HepG2 (cell line): ENCODE results near the gene CD80. TPM values are rescaled to one million over a fixed set of nuclear protein-coding genes. Genes with fewer than 3 reads are reported as not detected.

ENCODE experiments used
- DPF2 ChIP-seq: sonication (generic); formaldehyde crosslinking; IDR thresholded peaks from 2 replicates; pipeline ENCODE4 v1.4.0; 2020; ENCODE audit warnings: mild to moderate bottlenecking, low read depth, missing genetic modification reagents, borderline replicate concordance
- EED ChIP-seq: sonication (generic); formaldehyde crosslinking; IDR thresholded peaks from 2 replicates; pipeline ENCODE4 v1.5.0; 2020; ENCODE audit warnings: mild to moderate bottlenecking, missing genetic modification reagents
- GATAD1 ChIP-seq: IDR thresholded peaks from 2 replicates; pipeline ENCODE4 v1.6.1; 2016; ENCODE audit warnings: missing genetic modification reagents, missing compliant biosample characterization
- HNRNPH1 ChIP-seq: fragments of 200-400 bp; formaldehyde crosslinking; optimal IDR thresholded peaks from 2 replicates; pipeline ENCODE3; 2017; ENCODE audit warnings: mild to moderate bottlenecking, low read depth, low read length
- HNRNPLL ChIP-seq: fragments of 200-400 bp; formaldehyde crosslinking; IDR thresholded peaks from 2 replicates; pipeline ENCODE4 v1.6.1; 2017; ENCODE audit warnings: mild to moderate bottlenecking, low read depth, low read length; ENCODE audit not compliant: poor library complexity, severe bottlenecking
- JARID2 ChIP-seq: sonication (generic); formaldehyde crosslinking; IDR thresholded peaks from 2 replicates; pipeline ENCODE4 v1.8.1; 2023; ENCODE audit warnings: missing genetic modification reagents, inconsistent platforms; ENCODE audit not compliant: insufficient replicate concordance
- KLF15 ChIP-seq: sonication (generic); formaldehyde crosslinking; IDR thresholded peaks from 2 replicates; pipeline ENCODE4 v1.8.1; 2023; ENCODE audit warnings: borderline replicate concordance, mild to moderate bottlenecking, inconsistent platforms, missing genetic modification reagents, mixed read lengths
- NFATC3 ChIP-seq: sonication (generic); formaldehyde crosslinking; IDR thresholded peaks from 2 replicates; pipeline ENCODE4 v1.5.1; 2020; ENCODE audit warnings: mild to moderate bottlenecking, missing genetic modification reagents
- SIX4 ChIP-seq: sonication (generic); formaldehyde crosslinking; IDR thresholded peaks from 2 replicates; pipeline ENCODE4 v1.4.0; 2020; ENCODE audit warnings: missing genetic modification reagents
- YY1 ChIP-seq: IDR thresholded peaks from 2 replicates; pipeline ENCODE4 v1.6.1; 2011; ENCODE audit warnings: low read length, low read depth, moderate library complexity, mild to moderate bottlenecking; ENCODE audit not compliant: insufficient read depth, insufficient replicate concordance
- ZBTB1 ChIP-seq: sonication (generic); formaldehyde crosslinking; IDR thresholded peaks from 2 replicates; pipeline ENCODE4 v1.4.0; 2020; ENCODE audit warnings: missing genetic modification reagents, borderline replicate concordance
- ZBTB20 ChIP-seq: sonication (generic); formaldehyde crosslinking; IDR thresholded peaks from 2 replicates; pipeline ENCODE4 v1.8.1; 2023; ENCODE audit warnings: missing genetic modification reagents, low read depth, mild to moderate bottlenecking, borderline replicate concordance
- ZEB1 ChIP-seq: IDR thresholded peaks from 2 replicates; pipeline ENCODE4 v1.6.1; 2012; ENCODE audit warnings: mild to moderate bottlenecking, low read depth, inconsistent platforms; ENCODE audit not compliant: insufficient replicate concordance
- ZKSCAN5 ChIP-seq: sonication (generic); formaldehyde crosslinking; IDR thresholded peaks from 2 replicates; pipeline ENCODE4 v1.5.1; 2020; ENCODE audit warnings: mild to moderate bottlenecking, missing genetic modification reagents
- ZNF350 ChIP-seq: sonication (generic); formaldehyde crosslinking; IDR thresholded peaks from 2 replicates; pipeline ENCODE4 v1.4.0; 2020; ENCODE audit warnings: mild to moderate bottlenecking, low read depth, missing genetic modification reagents, borderline replicate concordance
- ZNF552 ChIP-seq: sonication (generic); formaldehyde crosslinking; IDR thresholded peaks from 2 replicates; pipeline ENCODE4 v1.9.0; 2022; ENCODE audit warnings: missing genetic modification reagents, mild to moderate bottlenecking, borderline replicate concordance
- ZNF605 ChIP-seq: sonication (generic); formaldehyde crosslinking; IDR thresholded peaks from 2 replicates; pipeline ENCODE4 v1.8.0; 2022; ENCODE audit warnings: mild to moderate bottlenecking, missing genetic modification reagents
- ZNF816 ChIP-seq: sonication (generic); formaldehyde crosslinking; IDR thresholded peaks from 2 replicates; pipeline ENCODE4 v1.8.0; 2022; ENCODE audit warnings: missing genetic modification reagents, mild to moderate bottlenecking, borderline replicate concordance
- ZSCAN31 ChIP-seq: sonication (generic); formaldehyde crosslinking; IDR thresholded peaks from 2 replicates; pipeline ENCODE4 v1.5.0; 2020; ENCODE audit warnings: low read depth, mild to moderate bottlenecking, missing genetic modification reagents
- polyA plus RNA-seq, 8 experiments: library from polyadenylated mRNA; depleted of rRNA in 3 of 8; stranded (reverse) in 7 of 8; unstranded in 1 of 8; fragments of >200 nt; fragmentation: Illumina TruSeq in 4 of 8; extraction: Trizol in 4 of 8; gene quantifications; 2 replicates each; pipeline versions ENCODE4 v1.2.1 to v1.2.3, GENCODE V29; 2011 to 2016; ENCODE audit warnings: low read depth in 4 of 8, missing spikeins in 1 of 8, mixed read lengths in 1 of 8; ENCODE audit not compliant: insufficient read depth in 1 of 8
- total RNA-seq, 5 experiments: library from RNA; depleted of rRNA; stranded (reverse); fragments of >200 nt; fragmentation: Illumina TruSeq; extraction: Trizol; gene quantifications; 2 replicates each; pipeline ENCODE4 v1.2.3, GENCODE V29; 2016; ENCODE audit warnings: low read depth in 1 of 5
- TF ChIP-seq, protein P1 (sequence below): sonication (generic); formaldehyde crosslinking; IDR thresholded peaks from 2 replicates; pipeline ENCODE4 v1.4.0; 2020; ENCODE audit warnings: mild to moderate bottlenecking, low read depth, missing genetic modification reagents
- TF ChIP-seq, protein P2 (sequence below): IDR thresholded peaks from 2 replicates; pipeline ENCODE4 v1.6.1; 2016
- TF ChIP-seq, protein P3 (sequence below): IDR thresholded peaks from 2 replicates; pipeline ENCODE4 v1.6.1; 2018; ENCODE audit warnings: missing genetic modification reagents
- TF ChIP-seq, protein P4 (sequence below): sonication (generic); formaldehyde crosslinking; IDR thresholded peaks from 2 replicates; pipeline ENCODE4 v1.4.0; 2020; ENCODE audit warnings: missing genetic modification reagents, mild to moderate bottlenecking, borderline replicate concordance

Gene CD80
- total and polyA plus RNA-seq, 2 of the 13 experiments (the other 11 are each of a cell fraction or from before 2014, with no cell fraction given), result not detected

DNA sequence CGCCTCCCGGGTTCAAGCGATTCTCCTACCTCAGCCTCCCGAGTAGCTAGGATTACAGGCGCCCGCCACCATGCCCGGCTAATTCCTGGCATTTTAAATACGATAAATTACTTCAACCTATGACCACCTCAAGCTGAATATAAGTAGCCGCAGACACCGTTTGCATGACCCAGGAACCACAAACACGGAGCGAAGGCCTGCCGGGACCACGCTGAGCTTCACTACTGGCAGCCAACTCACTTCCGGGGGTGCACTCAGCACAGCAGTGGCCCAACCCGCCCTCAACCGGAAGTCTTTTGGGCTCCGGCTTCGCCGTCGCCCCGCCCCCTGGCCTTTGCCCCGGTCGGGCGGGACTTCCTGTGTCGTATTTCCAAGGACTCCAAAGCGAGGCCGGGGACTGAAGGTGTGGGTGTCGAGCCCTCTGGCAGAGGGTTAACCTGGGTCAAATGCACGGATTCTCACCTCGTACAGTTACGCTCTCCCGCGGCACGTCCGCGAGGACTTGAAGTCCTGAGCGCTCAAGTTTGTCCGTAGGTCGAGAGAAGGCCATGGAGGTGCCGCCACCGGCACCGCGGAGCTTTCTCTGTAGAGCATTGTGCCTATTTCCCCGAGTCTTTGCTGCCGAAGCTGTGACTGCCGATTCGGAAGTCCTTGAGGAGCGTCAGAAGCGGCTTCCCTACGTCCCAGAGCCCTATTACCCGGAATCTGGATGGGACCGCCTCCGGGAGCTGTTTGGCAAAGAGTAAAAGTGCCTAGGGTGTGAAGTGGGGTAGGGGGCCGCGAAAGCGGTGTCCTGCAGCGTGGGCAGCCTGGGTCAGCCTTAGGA is 61.0 kb downstream of the CD80 start, which contains the start of gene TIMMDC1 (continued):
- TF ChIP-seq DPF2, result no peak
- no peak for TF ChIP-seq ZNF552 (CRISPR knock-in tag)
- TF ChIP-seq, protein P1, sequence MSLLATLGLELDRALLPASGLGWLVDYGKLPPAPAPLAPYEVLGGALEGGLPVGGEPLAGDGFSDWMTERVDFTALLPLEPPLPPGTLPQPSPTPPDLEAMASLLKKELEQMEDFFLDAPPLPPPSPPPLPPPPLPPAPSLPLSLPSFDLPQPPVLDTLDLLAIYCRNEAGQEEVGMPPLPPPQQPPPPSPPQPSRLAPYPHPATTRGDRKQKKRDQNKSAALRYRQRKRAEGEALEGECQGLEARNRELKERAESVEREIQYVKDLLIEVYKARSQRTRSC, result 0 out of 2 replicates have a peak, but pooled peaks have one; percentile 23
- TF ChIP-seq ZBTB20 (CRISPR knock-in tag), result peak; percentile 68; the same call in 1 of the 2 replicates
- peak; percentile 91 for TF ChIP-seq GATAD1 (CRISPR knock-in tag)
- TF ChIP-seq, protein P2, sequence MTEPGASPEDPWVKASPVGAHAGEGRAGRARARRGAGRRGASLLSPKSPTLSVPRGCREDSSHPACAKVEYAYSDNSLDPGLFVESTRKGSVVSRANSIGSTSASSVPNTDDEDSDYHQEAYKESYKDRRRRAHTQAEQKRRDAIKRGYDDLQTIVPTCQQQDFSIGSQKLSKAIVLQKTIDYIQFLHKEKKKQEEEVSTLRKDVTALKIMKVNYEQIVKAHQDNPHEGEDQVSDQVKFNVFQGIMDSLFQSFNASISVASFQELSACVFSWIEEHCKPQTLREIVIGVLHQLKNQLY, result 0 out of 2 replicates have a peak, but pooled peaks have one; percentile 20
- no peak for TF ChIP-seq ZEB1
- no peak for TF ChIP-seq HNRNPLL
- TF ChIP-seq NFATC3 (CRISPR knock-in tag), result no peak
- TF ChIP-seq ZNF350, result peak; percentile 92
- peak; percentile 75; the same call in 1 of the 2 replicates for TF ChIP-seq KLF15 (CRISPR knock-in tag)
- TF ChIP-seq EED (CRISPR knock-in tag), result no peak
- no peak for TF ChIP-seq ZBTB1 (CRISPR knock-in tag)
- no peak for TF ChIP-seq JARID2 (CRISPR knock-in tag)
- TF ChIP-seq HNRNPH1, result no peak
- no peak for TF ChIP-seq ZKSCAN5
- TF ChIP-seq, protein P3, sequence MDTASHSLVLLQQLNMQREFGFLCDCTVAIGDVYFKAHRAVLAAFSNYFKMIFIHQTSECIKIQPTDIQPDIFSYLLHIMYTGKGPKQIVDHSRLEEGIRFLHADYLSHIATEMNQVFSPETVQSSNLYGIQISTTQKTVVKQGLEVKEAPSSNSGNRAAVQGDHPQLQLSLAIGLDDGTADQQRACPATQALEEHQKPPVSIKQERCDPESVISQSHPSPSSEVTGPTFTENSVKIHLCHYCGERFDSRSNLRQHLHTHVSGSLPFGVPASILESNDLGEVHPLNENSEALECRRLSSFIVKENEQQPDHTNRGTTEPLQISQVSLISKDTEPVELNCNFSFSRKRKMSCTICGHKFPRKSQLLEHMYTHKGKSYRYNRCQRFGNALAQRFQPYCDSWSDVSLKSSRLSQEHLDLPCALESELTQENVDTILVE (CRISPR knock-in tag), result peak; percentile 69; the same call in 1 of the 2 replicates
- TF ChIP-seq, protein P4, sequence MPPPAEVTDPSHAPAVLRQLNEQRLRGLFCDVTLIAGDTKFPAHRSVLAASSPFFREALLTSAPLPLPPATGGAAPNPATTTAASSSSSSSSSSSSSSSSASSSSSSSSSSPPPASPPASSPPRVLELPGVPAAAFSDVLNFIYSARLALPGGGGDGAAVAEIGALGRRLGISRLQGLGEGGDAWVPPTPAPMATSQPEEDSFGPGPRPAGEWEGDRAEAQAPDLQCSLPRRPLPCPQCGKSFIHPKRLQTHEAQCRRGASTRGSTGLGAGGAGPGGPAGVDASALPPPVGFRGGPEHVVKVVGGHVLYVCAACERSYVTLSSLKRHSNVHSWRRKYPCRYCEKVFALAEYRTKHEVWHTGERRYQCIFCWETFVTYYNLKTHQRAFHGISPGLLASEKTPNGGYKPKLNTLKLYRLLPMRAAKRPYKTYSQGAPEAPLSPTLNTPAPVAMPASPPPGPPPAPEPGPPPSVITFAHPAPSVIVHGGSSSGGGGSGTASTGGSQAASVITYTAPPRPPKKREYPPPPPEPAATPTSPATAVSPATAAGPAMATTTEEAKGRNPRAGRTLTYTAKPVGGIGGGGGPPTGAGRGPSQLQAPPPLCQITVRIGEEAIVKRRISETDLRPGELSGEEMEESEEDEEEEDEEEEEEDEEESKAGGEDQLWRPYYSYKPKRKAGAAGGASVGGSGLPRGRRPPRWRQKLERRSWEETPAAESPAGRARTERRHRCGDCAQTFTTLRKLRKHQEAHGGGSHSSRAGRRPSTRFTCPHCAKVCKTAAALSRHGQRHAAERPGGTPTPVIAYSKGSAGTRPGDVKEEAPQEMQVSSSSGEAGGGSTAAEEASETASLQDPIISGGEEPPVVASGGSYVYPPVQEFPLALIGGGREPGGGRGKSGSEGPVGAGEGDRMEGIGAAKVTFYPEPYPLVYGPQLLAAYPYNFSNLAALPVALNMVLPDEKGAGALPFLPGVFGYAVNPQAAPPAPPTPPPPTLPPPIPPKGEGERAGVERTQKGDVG, result 0 out of 2 replicates have a peak, but pooled peaks have one; percentile 42
- peak; percentile 90 for TF ChIP-seq ZNF605 (CRISPR knock-in tag)
- TF ChIP-seq ZNF816 (CRISPR knock-in tag), result peak; percentile 64; the same call in 1 of the 2 replicates
- peak; percentile 67 for TF ChIP-seq ZSCAN31 (CRISPR knock-in tag)
- peak; percentile 75 for TF ChIP-seq YY1
- TF ChIP-seq SIX4, result peak; percentile 65; the same call in 1 of the 2 replicates
